Measurements from ENCODE around the gene HOXB8.

The HOXB8 gene

DNA sequence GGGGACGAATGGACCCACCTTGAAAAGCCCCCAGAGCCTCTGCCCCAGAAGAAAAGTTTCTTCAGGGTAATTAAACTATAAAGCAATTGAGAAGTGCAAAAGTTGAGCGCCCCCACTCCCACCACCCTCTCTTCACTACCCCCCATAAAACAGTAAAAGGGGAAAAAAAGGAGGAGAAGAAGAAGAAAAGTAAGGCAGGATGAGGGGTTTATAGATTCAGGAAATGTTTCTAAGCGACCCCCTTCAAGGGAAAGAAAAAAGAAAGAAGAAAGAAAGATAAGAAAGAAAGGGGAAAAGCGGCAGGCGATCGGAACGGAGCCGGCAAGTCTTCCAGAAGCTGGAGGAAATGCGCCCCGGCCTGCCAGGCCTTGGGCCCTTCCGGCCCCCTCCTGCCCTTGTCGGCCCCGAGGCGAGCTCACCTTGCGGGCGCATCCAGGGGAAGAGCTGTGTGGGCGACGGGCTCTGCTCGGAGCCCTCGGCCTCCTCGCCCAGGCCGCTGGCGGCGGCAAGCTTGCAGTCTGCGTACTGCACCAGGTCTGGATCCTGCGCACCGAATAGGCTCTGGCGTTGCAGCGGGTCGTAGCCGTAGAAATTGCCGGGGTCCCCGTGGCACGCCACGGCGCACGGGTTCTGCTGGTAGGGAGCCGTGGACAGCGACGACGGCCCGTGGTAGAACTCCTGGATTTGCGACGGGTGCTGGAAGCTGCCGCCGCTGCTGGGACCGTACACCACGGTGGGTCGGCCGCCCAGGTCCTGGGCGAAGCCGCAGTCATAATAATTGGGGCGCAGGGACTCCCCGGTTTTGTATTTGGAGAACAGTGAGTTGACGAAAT is 1.0 kb downstream of the HOXB8 start:
- TF ChIP-seq, protein P1, sequence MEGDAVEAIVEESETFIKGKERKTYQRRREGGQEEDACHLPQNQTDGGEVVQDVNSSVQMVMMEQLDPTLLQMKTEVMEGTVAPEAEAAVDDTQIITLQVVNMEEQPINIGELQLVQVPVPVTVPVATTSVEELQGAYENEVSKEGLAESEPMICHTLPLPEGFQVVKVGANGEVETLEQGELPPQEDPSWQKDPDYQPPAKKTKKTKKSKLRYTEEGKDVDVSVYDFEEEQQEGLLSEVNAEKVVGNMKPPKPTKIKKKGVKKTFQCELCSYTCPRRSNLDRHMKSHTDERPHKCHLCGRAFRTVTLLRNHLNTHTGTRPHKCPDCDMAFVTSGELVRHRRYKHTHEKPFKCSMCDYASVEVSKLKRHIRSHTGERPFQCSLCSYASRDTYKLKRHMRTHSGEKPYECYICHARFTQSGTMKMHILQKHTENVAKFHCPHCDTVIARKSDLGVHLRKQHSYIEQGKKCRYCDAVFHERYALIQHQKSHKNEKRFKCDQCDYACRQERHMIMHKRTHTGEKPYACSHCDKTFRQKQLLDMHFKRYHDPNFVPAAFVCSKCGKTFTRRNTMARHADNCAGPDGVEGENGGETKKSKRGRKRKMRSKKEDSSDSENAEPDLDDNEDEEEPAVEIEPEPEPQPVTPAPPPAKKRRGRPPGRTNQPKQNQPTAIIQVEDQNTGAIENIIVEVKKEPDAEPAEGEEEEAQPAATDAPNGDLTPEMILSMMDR (IDR thresholded peaks at IDR 0.05), result no peak

- TF ChIP-seq, protein P1 (IDR thresholded peaks at IDR 0.05), result peak; percentile 22; the same call in 1 of the 2 replicates
These were observed 2.0 kb downstream of the HOXB8 start for GRCh38 chr17:48612854-48613691.

DNA sequence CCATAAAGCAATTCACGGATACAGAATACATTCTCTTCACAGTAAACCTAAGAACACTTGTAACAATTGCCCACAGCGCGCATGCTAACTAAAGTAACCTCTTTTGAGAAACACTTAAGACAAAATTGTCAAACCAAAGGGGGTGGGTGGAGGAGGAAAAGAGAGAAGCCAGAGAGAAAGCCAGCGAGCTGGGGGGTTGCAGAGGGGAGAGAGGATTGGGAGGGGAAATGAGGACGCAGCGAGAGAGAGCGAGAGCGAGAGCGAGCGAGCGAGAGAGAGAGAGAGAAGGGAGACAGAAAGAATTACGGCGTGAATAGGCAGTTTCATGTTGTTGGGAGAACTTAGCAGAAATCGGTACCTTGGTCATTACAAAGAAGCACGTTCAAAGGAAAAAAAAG is 2.6 kb downstream of the HOXB8 start:
- TF ChIP-seq, protein P1 (IDR thresholded peaks at IDR 0.05), result no peak

- TF ChIP-seq, protein P1 (IDR thresholded peaks at IDR 0.05), result no peak
These were observed 3.2 kb downstream of the HOXB8 start for GRCh38 chr17:48611681-48612455.

GRCh38 chr17:48611213-48611612 is 3.9 kb downstream of the HOXB8 start:
- TF ChIP-seq, protein P1 (IDR thresholded peaks at IDR 0.05), result no peak

DNA sequence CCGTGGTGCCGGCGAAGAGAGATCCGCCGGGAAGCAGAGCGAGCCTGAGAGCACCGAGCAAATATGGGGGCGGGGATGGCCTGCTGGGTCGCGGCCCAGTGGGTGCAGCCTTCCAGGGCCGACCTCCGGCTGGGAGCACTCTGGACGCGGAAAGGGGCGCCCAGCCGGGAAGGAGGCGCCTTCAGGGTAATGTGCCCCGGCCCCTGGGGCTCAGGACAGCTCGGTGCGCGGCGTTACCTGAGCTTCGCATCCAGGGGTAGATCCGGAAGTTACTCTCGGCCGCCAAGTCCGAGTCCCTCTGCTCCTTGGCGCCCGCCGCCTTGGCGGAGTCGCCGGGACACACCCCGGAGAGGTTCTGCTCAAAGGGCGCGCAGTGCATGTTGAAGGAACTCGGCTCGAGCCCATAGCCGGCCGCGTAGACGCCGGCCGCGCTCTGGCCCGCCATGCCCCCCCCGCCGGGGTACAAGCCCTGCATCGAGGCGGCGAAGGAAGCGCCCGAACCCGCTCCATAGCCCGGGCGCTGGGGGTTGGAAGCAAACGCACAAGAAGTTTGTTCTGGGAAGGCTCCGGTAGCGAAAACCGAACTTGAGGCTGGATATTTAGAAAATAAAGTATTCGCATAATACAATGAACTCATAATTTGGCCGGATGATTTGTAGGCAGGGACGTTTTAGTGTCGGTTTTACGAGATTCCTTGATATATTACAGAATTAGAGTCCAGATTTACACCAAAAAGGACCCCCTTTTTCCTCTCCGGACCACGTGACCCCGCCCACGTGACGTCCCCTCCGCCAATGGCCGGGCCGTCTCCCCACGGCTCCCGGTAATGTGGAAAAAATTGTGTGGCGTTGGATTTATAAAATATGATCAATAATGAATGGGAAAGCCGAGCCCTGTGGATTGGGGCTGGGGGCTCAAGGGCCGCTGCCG is 4.5 kb downstream of the HOXB8 start, which contains the start of gene HOXB7:
Gene HOXB7 (minus strand): TSS at position 736 of the 930 bp plus-strand sequence. CDS start 99 bp downstream, at position 637.
- TF ChIP-seq, protein P1 (IDR thresholded peaks at IDR 0.05), result no peak

All from LNCAP (cell line).